Brain microvascular endothelial cell (primary cell): ENCODE measurements around the gene LAP3.

Experiments used
- DNase-seq: peaks from one replicate; pipeline ENCODE4 v3.0.0-alpha.2; 2020
- H3K27ac ChIP-seq: fragments of 250-450 bp; sonication (Bioruptor Pico); 2 replicates; pipeline ENCODE4 v1.5.1; 2020; ENCODE audit warnings: mild to moderate bottlenecking, moderate library complexity
- H3K27me3 ChIP-seq: fragments of 250-450 bp; sonication (Bioruptor Pico); replicated peaks from 2 replicates; pipeline ENCODE4 v1.5.1; 2020; ENCODE audit warnings: mild to moderate bottlenecking
- H3K36me3 ChIP-seq: fragments of 250-450 bp; sonication (Bioruptor Pico); replicated peaks from 2 replicates; pipeline ENCODE4 v1.5.1; 2020; ENCODE audit warnings: mild to moderate bottlenecking
- H3K4me3 ChIP-seq: 2 replicates; pipeline ENCODE4 v1.5.1; 2011; ENCODE audit warnings: low read depth, mild to moderate bottlenecking, control low read depth, low read length, moderate library complexity
- in situ Hi-C: cut with HindIII; loops from 2 replicates; pipeline ENCODE4 v1.10.0; 2017; ENCODE audit warnings: low sequenced_read_pairs, low pct_ligation_motif_present
- TF ChIP-seq, protein P1 (sequence below): IDR thresholded peaks from 2 replicates; pipeline ENCODE4 v1.5.1; 2011; ENCODE audit warnings: low read depth, mild to moderate bottlenecking, moderate library complexity, low read length, control low read depth, inconsistent platforms; ENCODE audit errors: missing control alignments

The LAP3 gene

DNA sequence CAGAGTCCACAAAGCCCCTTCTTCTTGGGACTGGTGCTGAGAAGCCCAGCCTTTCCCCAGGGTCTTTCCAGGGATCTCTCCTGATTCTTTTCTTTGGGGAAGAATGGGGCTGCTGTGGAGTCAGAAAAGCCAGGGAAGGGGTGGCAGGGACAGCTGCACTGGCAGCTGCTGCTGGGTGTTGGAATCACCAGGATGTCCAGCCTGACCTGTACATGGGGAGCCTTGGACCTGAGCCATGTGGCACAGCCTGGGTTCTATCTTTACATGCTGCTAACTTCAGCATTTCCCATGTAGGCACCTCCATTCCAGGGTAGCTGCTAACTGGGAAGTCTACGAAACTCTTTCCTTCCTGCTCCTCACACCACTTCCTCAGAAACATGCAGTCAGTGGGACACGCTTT, 73.4 kb downstream of the LAP3 start:
- TF ChIP-seq, protein P1, sequence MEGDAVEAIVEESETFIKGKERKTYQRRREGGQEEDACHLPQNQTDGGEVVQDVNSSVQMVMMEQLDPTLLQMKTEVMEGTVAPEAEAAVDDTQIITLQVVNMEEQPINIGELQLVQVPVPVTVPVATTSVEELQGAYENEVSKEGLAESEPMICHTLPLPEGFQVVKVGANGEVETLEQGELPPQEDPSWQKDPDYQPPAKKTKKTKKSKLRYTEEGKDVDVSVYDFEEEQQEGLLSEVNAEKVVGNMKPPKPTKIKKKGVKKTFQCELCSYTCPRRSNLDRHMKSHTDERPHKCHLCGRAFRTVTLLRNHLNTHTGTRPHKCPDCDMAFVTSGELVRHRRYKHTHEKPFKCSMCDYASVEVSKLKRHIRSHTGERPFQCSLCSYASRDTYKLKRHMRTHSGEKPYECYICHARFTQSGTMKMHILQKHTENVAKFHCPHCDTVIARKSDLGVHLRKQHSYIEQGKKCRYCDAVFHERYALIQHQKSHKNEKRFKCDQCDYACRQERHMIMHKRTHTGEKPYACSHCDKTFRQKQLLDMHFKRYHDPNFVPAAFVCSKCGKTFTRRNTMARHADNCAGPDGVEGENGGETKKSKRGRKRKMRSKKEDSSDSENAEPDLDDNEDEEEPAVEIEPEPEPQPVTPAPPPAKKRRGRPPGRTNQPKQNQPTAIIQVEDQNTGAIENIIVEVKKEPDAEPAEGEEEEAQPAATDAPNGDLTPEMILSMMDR = no peak
- Histone ChIP-seq H3K27ac (no peak overlapping the region), H3K27me3 (no peaks in the 10 kb centered on the region), H3K36me3 (no peaks in the 10 kb centered on the region), H3K4me3 (no peak overlapping the region)
- no peak for DNase-seq
- in situ Hi-C loops = no loop called here

DNA sequence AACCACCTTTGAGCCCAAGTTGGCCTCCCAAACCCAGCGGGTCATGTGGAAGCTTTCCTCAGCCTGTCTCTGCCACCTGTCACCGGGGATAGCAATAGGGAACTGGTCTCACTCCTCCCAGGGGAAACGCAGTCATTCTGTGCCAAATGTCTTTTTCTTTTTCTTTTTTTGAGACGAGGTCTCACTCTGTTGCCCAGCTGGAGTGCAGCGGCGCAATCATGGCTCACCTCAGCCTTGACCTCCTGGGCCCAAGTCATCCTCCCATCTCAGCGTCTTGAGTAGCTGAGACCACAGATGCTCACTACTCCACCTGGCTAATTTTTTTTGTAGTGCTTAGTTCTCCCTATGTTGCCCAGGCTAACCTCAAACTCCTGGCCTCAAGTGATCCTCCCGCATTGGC, 77.7 kb downstream of the LAP3 start:
- no peak for DNase-seq
- Histone ChIP-seq H3K36me3 (no peaks in the 10 kb centered on the region), H3K27me3 (no peaks in the 10 kb centered on the region), H3K4me3 (no peak overlapping the region), H3K27ac (no peak overlapping the region)
- TF ChIP-seq, protein P1 = no peak
- in situ Hi-C loops = no loop called here

DNA sequence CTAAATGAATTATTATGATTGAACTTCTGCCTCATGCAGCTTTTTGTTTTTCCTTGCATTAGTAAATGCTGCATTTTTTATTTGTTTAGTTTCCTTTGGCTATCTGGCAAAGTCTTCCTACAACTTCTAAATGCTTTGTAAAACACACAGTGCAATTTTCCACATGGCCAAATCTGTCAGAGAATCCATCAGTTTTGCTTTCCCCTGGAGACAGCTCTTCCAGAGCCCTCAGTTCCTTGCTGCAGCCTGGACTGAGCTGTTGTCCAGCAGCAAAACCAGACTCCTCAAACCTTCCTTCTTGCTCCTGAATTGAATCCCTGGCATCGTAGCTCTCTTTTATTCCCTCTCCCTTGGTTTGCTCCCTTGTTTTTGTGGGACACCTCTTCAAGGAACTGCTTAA, 80.1 kb downstream of the LAP3 start:
- H3K4me3 ChIP-seq = no peak overlapping the region
- H3K27ac ChIP-seq = no peak overlapping the region
- in situ Hi-C loops = no loop called here
- TF ChIP-seq, protein P1 = no peak
- DNase-seq = no peak
- no peaks in the 10 kb centered on the region for H3K36me3 ChIP-seq
- no peaks in the 10 kb centered on the region for H3K27me3 ChIP-seq
